ENCODE data around the gene CITED2.

CITED2 gene

DNA sequence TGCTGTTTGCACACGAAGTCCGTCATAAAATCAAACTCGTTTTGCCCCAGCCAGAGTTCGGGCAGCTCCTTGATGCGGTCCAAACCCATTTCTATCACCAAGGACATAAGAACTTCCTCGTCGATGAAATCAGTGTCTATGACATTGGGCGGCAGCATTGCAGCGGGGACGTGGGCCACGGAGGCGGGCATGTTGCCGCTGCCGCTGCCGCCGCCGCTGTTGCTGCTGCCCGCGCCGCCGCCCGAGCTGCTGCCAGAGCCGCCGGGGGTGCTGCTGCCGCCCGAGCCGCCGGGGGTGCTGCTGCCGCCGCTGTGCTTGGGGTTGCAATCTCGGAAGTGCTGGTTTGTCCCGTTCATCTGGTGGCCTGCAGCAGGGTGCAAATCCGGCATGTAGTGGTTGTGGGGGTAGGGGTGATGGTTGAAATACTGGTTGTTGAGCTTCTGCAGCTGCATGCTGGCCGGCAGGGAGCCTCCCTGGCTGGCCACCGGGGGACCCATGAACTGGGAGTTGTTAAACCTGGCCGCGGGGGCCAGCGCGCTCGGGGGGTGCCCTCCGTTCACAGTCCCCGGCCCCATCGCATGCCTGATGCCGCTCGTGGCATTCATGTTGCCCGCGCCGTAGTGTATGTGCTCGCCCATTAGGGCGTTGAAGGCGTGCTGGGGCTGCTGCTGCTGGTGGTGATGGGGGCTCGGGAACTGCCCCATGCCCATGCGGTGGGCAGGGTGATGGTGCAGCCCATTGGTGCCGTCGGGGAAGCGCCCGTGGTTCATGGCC is 1.1 kb downstream of the CITED2 start:
- Histone ChIP-seq H3K9me3 (ENCODE audit: control insufficient read depth, insufficient read depth, low read depth, low read length) (no peaks in the 10 kb centered on the region), H3K4me1 (ENCODE audit: control insufficient read depth, insufficient read depth, low read length) (peaks cover 32% of the 10 kb centered on the region), H3K36me3 (ENCODE audit: control insufficient read depth in 2 of 2, insufficient read depth in 1 of 2, low read length in 2 of 2) (peaks cover 0 to 25% of the 10 kb centered on the region in 2 experiments; a peak in 1 of 3 replicates), H3K27ac (ENCODE audit: extremely low read depth, low read depth, low read length) (peak overlapping the region; percentile 94), H3K4me3 (ENCODE audit: low read depth, low read length) (peak overlapping the region; percentile 79)
- POLR2A ChIA-PET = interaction anchor here (0.8 to 8.1 kb wide), 68 partner anchors 9 to 1065 kb away, joined by 3 to 141 read pairs (median 6); partner anchors contain the start of genes CCDC28A and TXLNB
- CTCF ChIA-PET = interaction anchor here (0.6 to 1.7 kb wide), 7 partner anchors 287 to 550 kb away, joined by 3 to 5 read pairs (median 3); no protein-coding TSS in a partner anchor
- TF ChIP-seq BCL11B (tag by site-specific recombination; IDR thresholded peaks at IDR 0.05; ENCODE audit: low read depth) (no peak), ZIC2 (tag by site-specific recombination; IDR thresholded peaks at IDR 0.05) (peak; percentile 80), ZNF513 (tag by site-specific recombination; IDR thresholded peaks at IDR 0.05) (no peak), ZXDB (tag by site-specific recombination; IDR thresholded peaks at IDR 0.05) (no peak), BCL11A (tag by site-specific recombination; IDR thresholded peaks at IDR 0.05; ENCODE audit: low read depth) (no peak), ZNF2 (tag by site-specific recombination; IDR thresholded peaks at IDR 0.05) (0 out of 2 replicates have a peak, but pooled peaks have one; percentile 52), ZNF248 (tag by site-specific recombination; IDR thresholded peaks at IDR 0.05) (no peak), ZNF366 (tag by site-specific recombination; conservative IDR thresholded peaks at IDR 0.05) (no peak), ZNF658 (tag by site-specific recombination; IDR thresholded peaks at IDR 0.05) (no peak), ZEB2 (tag by site-specific recombination; IDR thresholded peaks at IDR 0.05) (no peak), ZBTB48 (tag by site-specific recombination; IDR thresholded peaks at IDR 0.05) (peak; percentile 33), ZNF404 (tag by site-specific recombination; IDR thresholded peaks at IDR 0.05) (no peak), KLF8 (tag by site-specific recombination; IDR thresholded peaks at IDR 0.05) (peak; percentile 47; the same call in 1 of the 2 replicates), ZNF560 (tag by site-specific recombination; IDR thresholded peaks at IDR 0.05; ENCODE audit: borderline replicate concordance) (no peak), ZNF558 (tag by site-specific recombination; IDR thresholded peaks at IDR 0.05) (no peak), ZNF623 (tag by site-specific recombination; IDR thresholded peaks at IDR 0.05) (no peak), ZNF184 (tag by site-specific recombination; IDR thresholded peaks at IDR 0.05) (no peak), ZNF580 (tag by site-specific recombination; IDR thresholded peaks at IDR 0.05) (no peak), ZNF626 (tag by site-specific recombination; IDR thresholded peaks at IDR 0.05) (no peak), SCRT1 (tag by site-specific recombination; IDR thresholded peaks at IDR 0.05; ENCODE audit: borderline replicate concordance) (no peak), ZNF548 (tag by site-specific recombination; IDR thresholded peaks at IDR 0.05) (no peak), GLI4 (tag by site-specific recombination; IDR thresholded peaks at IDR 0.05) (no peak), OSR2 (tag by site-specific recombination; IDR thresholded peaks at IDR 0.05) (0 out of 2 replicates have a peak, but pooled peaks have one; percentile 34), ZBTB8A (tag by site-specific recombination; IDR thresholded peaks at IDR 0.05) (peak; percentile 83), ZBTB17 (tag by site-specific recombination; IDR thresholded peaks at IDR 0.05) (no peak), ZNF121 (tag by site-specific recombination; IDR thresholded peaks at IDR 0.05) (no peak)
- TF ChIP-seq, protein P1, sequence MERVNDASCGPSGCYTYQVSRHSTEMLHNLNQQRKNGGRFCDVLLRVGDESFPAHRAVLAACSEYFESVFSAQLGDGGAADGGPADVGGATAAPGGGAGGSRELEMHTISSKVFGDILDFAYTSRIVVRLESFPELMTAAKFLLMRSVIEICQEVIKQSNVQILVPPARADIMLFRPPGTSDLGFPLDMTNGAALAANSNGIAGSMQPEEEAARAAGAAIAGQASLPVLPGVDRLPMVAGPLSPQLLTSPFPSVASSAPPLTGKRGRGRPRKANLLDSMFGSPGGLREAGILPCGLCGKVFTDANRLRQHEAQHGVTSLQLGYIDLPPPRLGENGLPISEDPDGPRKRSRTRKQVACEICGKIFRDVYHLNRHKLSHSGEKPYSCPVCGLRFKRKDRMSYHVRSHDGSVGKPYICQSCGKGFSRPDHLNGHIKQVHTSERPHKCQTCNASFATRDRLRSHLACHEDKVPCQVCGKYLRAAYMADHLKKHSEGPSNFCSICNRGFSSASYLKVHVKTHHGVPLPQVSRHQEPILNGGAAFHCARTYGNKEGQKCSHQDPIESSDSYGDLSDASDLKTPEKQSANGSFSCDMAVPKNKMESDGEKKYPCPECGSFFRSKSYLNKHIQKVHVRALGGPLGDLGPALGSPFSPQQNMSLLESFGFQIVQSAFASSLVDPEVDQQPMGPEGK (tag by site-specific recombination; IDR thresholded peaks at IDR 0.05) = peak; percentile 75; the same call in 1 of the 2 replicates
- TF ChIP-seq, protein P2, sequence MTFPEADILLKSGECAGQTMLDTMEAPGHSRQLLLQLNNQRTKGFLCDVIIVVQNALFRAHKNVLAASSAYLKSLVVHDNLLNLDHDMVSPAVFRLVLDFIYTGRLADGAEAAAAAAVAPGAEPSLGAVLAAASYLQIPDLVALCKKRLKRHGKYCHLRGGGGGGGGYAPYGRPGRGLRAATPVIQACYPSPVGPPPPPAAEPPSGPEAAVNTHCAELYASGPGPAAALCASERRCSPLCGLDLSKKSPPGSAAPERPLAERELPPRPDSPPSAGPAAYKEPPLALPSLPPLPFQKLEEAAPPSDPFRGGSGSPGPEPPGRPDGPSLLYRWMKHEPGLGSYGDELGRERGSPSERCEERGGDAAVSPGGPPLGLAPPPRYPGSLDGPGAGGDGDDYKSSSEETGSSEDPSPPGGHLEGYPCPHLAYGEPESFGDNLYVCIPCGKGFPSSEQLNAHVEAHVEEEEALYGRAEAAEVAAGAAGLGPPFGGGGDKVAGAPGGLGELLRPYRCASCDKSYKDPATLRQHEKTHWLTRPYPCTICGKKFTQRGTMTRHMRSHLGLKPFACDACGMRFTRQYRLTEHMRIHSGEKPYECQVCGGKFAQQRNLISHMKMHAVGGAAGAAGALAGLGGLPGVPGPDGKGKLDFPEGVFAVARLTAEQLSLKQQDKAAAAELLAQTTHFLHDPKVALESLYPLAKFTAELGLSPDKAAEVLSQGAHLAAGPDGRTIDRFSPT (tag by site-specific recombination; IDR thresholded peaks at IDR 0.05) = peak; percentile 86
- TF ChIP-seq, protein P3, sequence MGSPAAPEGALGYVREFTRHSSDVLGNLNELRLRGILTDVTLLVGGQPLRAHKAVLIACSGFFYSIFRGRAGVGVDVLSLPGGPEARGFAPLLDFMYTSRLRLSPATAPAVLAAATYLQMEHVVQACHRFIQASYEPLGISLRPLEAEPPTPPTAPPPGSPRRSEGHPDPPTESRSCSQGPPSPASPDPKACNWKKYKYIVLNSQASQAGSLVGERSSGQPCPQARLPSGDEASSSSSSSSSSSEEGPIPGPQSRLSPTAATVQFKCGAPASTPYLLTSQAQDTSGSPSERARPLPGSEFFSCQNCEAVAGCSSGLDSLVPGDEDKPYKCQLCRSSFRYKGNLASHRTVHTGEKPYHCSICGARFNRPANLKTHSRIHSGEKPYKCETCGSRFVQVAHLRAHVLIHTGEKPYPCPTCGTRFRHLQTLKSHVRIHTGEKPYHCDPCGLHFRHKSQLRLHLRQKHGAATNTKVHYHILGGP (tag by site-specific recombination; IDR thresholded peaks at IDR 0.05) = no peak
- TF ChIP-seq, protein P4, sequence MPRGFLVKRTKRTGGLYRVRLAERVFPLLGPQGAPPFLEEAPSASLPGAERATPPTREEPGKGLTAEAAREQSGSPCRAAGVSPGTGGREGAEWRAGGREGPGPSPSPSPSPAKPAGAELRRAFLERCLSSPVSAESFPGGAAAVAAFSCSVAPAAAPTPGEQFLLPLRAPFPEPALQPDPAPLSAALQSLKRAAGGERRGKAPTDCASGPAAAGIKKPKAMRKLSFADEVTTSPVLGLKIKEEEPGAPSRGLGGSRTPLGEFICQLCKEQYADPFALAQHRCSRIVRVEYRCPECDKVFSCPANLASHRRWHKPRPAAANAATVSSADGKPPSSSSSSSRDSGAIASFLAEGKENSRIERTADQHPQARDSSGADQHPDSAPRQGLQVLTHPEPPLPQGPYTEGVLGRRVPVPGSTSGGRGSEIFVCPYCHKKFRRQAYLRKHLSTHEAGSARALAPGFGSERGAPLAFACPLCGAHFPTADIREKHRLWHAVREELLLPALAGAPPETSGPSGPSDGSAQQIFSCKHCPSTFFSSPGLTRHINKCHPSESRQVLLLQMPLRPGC (tag by site-specific recombination; IDR thresholded peaks at IDR 0.05) = no peak
